ENCODE data around the gene HECA.

- TF ChIP-seq CTCF (IDR thresholded peaks at IDR 0.05) (no peak), REST (IDR thresholded peaks at IDR 0.05) (no peak), POLR2A (IDR thresholded peaks at IDR 0.05; ENCODE audit: low read length) (no peak), MYC (IDR thresholded peaks at IDR 0.05; ENCODE audit: borderline replicate concordance, low read length) (no peak), JUN (IDR thresholded peaks at IDR 0.05) (no peak), SMC3 (IDR thresholded peaks at IDR 0.05) (no peak), MAX (IDR thresholded peaks at IDR 0.05) (no peak), KDM5A (IDR thresholded peaks at IDR 0.05) (no peak), HEYL (CRISPR knock-in tag; IDR thresholded peaks at IDR 0.05) (no peak), JUNB (IDR thresholded peaks at IDR 0.05) (no peak), HES2 (IDR thresholded peaks at IDR 0.05) (no peak), RAD21 (conservative IDR thresholded peaks at IDR 0.05 in 1 of 2, IDR thresholded peaks at IDR 0.05 in 1 of 2) (no peak)
These were observed 850 bp upstream of the HECA start for GRCh38 chr6:139134064-139134395.

All from A549 (cell line).